NCI-H774 (cell line): ENCODE results near the gene SPPL2B.
"Not testable (repeated sequence)": the region's sequence is repeated elsewhere in the genome, so short reads cannot be mapped to it uniquely, and the experiment has no call there.

Source experiments
- DNase-seq: peaks from one replicate; lab custom pipeline; 2025; lab: John Stamatoyannopoulos, UW

Gene SPPL2B

DNA sequence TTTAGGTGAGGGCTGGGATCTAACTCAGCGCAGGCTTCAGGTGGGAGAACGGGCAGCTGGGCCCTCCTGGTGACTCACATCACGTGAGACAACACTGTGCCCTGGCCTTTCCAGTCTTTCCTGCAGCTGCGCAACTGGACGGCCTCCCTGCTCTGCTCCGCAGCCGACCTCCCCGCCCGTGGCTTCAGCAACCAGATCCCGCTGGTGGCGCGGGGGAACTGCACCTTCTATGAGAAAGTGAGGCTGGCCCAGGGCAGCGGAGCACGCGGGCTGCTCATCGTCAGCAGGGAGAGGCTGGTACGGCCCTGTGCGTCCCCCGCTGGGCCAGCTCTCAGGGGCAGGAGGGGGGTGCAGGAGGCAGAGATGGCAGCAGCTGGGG lies 8.8 kb downstream of the SPPL2B start:
- no peak for DNase-seq

DNA sequence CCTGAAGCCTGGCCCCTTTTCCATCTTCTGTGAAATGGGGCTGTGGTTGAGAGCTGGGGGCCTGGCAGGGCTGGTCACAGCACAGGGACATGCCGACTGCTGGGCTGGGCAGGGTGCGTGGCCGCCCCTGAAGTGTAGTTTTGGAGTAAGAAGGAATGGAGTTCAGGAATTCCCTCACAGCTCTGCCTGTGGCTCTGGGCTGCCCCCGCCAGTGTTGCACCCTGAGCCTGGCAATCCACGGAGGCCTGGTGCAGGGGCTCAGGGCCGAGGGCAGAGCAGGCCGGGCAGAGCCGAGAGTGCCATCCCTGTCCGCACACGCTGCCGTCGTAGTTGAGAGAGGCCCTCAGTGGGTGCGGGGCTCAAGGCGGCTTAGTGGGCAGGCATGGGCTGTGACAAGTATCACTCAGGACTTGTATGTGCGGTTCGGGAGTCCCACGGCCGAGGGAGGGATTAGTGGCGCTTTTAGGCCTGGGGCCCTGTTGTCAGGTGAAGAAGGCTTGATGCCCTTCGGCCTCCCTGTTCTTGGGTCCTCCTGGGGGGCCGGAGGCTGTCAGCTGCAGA lies 9.7 kb downstream of the SPPL2B start:
- no peak for DNase-seq

DNA sequence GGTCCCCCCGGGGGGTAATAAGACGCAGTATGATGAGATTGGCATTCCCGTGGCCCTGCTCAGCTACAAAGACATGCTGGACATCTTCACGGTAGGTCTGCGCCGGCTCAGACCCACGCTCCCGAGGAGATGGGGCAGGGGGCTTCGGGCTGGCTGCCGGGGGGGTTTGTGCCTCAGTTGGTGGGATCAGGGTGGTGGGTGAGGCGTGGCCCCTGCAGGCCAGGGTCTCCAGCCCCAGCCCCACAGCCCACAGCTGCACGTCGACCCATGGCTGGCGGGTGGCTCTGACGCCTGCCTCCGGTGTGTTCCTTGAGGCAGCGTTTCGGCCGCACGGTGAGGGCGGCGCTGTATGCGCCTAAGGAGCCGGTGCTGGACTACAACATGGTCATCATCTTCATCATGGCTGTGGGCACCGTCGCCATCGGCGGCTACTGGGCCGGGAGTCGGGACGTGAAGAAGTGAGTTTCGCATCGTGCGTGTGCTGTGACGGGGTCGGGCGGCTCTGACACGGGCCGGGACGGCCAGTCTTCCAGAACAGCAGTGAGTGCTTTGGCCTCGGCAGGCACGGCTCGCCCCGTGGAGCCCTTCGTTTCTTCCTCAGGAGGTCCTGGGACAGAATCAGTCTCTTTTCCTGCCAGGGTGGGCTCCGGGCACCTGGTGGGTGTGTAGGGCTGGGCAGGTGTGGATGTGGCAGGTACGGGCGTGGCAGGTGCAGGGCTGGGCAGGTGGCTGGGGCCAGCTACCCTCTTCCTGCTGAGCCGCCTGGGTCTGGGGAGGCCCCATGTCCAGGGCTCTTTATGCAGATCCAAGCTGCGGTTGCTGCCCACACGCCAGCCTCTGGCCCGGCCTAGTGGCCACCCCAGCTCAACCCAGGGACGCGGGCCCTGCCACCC lies 10.5 kb downstream of the SPPL2B start:
- no peak for DNase-seq

DNA sequence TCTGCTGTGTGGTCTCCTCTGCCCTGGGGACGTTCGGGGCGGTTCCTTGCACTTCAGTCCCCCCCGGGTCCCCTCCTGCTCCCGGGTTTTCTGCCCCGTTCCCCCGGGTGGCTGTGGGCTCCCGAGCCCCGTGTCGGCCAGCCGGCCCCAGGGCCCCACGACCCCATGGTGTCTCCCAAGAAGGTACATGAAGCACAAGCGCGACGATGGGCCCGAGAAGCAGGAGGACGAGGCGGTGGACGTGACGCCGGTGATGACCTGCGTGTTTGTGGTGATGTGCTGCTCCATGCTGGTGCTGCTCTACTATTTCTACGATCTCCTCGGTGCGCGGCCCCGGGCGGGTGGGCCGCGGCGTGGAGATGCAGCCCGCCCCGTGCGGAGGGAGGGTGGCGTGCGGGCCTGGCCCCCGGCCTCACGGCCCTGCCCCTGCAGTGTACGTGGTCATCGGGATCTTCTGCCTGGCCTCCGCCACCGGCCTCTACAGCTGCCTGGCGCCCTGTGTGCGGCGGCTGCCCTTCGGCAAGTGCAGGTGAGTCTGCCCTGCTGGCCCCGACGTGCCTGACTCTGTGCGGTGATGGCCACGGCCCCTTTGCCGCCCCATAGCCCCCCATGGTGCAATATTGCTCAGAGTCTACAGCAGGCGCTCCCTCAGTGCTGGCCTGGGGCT lies 11.3 kb downstream of the SPPL2B start:
- no peak for DNase-seq

DNA sequence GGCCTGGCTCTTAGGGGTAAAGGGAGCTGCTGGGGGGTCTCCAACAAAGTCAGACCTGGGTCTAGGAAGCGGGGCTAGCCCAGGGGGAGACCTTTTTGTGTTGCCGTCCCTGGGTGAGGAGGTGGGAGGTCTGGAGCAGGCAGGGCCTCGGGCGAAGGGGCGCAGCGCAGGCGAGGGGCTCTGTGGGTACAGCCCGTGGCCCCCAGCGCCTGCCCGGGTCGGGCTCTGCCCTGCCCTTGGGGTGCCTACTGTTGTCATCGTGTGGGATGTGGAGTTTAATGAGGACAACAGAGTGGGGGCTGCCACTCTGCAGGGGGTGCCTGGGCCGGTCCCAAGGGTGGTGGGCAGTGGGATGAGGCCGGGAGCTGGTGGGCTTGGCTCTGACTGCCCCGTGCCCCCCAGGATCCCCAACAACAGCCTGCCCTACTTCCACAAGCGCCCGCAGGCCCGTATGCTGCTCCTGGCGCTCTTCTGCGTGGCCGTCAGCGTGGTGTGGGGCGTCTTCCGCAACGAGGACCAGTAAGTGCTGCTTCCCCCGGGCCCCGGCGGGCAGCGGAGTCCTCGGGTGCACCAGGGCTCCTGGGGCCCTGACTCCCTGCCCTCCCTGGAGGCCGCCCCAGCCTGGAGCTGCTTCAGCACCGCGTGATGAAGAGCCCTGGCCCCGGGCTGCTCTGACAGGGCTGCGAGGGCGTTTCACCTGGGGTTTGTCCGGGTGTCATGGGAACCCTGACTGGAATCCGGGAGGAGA lies 12.2 kb downstream of the SPPL2B start:
- no peak for DNase-seq

DNA sequence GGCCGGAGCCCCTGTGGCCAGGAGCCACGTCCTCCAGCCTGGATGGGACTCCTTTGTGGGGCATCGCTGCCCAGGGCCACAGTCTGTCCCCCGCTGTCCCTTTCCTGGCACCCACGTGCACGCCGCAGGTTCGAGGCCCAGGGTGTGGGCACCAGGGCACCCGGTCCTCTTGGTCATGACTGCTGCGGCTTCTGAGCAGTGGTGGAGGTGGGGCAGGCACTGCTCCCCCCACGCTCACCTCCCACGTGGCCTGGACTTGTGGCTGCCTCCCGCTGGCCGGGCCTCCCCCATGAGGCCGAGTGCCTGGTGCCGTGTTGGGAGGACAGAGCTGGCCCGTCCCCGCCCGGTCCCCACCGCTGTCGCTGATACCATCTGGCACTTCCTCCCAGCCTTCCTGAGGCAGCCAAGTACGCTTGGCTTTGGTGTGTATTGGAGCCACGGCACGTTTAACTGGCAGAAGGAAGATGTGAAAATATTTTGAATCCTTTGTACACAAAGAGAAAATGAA lies 12.8 kb downstream of the SPPL2B start:
- no peak for DNase-seq

DNA sequence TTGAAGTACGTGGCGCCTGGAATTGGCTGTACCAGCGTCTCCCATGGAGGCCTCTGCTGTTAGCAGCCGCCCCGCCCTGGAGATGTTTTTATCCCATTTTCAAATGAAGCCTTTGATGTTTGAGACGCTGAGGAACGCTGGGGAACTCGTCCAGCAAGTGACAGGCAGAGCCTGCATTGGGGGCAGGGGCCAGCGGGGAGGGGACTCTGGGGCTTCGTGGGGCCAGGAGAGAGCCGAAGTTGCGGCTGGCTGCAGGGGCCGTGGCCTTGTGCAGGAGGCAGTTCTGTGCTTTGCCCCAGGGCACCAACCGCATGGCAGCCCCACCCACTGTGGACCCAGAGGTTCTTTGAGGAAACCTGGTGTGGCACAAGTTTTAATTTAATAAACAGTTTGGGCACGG lies 13.5 kb downstream of the SPPL2B start:
- no peak for DNase-seq

DNA sequence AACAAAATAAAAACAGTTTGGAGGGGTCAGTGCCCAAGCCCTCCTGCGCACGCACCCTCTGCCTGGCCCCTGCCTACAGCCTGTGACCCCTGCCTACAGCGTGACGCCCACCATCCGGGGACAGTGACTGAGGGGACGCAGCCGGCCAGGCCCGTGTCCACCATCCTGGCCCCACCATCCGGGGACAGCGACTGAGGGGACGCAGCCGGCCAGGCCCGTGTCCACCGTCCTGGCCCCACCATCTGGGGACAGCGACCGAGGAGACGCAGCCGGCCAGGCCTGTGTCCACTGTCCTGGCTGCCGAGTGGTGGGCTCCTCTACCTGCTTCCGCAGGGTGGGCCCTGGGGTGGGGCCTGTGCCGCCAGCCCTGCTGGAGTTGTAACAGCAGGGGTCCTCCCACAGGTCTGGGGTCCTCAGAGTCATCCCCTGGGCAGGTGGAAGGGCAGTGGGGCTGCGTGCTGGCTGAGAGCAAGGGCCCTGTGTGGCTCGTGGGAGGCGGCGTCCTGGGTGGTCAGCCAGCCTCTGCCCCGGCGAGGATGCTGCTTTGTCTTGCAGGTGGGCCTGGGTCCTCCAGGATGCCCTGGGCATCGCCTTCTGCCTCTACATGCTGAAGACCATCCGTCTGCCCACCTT lies 14.3 kb downstream of the SPPL2B start:
- no peak for DNase-seq

DNA sequence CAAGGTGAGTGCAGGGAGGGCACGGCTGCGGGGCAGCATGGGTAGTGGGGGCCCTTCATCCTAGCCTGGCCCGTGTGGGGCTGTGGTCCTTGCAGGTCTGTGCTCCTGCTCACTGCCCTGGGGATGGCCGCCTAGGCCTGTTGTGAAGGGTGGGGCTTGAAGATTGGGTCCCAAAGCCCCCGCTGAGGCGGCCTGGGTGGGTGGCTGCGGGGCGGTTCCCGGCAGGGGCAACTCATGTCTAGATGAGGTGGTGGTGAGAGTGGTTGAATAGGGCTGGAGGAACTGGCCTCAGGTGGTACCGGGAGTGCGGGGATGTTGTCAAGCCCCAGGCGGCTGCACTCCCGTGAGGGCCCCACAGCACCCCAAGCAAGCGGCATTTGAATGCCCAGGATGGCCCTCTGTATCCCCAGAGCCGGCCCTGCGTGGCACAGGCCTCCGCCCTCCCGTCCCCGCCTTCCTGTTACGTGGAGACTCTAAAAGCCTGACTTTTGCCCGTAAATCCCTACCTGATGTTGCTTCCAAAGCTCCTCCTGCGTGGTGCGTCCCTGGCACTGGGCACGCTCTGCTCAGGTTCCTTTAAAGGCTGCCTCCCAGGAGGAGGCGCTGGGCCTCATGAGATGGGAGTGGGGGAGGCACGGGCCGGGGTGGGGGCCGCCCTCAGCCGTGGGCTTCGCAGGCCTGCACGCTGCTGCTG lies 15.0 kb downstream of the SPPL2B start:
- DNase-seq, result no peak

DNA sequence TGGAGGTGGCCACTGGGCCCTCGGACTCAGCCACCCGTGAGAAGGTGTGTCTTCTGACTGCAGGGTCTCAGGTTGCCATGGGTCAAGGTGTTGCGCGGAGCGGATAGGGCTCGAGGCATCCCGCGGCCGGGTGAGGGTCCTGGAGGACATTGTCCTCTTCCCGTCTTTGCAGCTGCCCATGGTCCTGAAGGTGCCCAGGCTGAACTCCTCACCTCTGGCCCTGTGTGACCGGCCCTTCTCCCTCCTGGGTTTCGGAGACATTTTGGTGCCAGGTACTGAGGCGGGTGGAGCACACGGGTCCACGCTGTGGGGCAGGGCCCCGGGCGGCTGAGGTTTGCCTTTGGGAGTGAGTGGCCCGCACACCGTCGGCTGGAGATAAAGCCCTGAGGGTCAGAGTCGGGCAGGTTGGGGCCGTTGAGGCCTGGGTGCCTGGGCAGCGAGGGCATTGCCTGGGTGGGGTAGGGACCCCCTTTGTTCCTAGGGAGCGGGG lies 15.9 kb downstream of the SPPL2B start:
- no peak for DNase-seq

DNA sequence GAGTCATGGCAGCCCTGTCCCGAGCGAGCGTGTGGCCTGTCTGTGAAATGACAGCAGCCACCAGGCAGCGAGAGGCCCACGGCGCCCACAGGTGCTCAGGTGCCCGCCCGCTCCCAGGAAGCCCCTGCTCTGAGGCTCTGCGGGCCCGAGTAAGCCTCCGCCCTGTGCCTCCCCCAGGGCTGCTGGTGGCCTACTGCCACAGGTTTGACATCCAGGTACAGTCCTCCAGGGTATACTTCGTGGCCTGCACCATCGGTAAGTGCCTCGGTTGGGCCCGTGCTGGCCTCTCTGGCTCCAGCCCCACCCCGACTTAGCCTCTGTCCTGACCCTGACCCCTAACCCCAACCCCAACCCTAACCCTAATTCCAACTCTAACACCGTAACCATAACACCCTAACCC lies 16.6 kb downstream of the SPPL2B start:
- DNase-seq, result no peak

DNA sequence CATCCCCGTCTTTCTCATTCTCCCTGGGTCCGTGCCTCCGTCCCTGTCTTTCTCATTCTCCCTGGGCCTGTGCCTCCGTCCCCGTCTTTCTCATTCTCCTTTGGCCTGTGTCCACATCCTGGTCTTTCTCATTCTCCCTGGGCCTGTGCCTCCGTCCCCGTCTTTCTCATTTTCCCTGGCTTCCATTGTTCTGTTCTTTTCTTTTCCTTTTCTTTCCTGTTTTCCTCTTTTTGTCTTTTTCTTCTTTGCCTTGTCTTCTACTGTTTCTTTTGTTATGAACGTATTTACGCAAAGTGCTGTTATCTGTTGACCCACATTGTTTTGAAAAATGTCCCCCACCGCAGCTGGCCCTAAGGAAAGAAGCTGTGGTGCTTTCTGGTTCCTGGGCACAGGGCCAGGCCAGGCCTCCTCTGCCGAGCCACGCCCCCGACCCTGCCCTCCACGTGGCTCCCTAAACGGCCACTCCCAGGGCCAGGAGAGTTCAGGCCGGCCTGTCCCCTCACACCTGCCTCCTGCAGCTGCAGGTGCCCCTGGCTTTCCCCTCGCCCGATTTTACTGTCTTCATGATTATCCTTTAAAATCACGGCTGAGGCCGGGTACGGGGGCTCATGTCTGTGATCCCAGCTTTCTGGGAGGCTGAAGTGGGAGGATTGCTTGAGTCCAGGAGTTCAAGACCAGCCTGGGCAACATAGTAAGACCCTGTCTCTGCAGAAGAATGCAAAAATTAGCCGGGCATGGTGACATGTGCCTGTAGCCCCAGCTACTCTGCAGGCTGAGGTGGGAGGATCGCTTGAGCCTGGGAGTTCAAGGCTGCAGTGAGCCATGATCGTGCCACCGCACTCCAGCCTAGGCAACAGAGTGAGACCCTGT lies 17.5 kb downstream of the SPPL2B start:
- peak; percentile 82 for DNase-seq

DNA sequence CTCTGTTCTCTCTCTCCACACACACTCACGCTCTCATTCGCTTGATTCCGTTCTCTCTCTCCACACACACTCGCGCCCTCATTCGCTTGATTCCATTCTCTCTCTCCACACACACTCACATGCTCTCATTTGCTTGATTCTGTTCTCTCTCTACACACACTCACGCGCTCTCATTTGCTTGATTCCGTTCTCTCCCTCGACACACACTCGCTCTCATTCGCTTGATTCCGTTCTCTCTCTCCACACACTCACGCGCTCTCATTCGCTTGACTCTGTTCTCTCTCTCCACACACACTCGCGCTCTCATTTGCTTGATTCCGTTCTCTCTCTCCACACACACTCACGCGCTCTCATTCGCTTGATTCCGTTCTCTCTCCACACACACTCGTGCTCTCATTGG lies 21.3 kb downstream of the SPPL2B start:
- not testable (repeated sequence) for DNase-seq

DNA sequence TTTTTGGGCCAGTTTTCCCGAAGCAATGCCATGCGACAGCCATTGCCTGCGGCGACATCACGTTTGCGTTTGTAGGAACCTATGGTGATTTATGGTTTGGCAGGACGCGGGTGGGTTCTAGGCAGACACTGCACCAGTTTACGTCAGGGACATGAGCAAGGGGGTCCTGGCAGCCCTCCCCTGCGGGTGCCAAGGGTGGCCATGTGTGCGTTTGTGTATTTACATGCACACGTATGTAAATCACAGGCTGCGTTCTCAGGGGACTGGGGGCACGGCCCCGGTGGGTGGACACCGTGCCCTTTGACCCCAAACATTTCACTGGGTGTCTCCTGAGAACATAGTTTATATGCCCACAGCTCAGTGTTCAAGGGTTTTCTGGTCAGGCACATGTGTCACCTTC lies 22.2 kb downstream of the SPPL2B start:
- DNase-seq, result no peak

DNA sequence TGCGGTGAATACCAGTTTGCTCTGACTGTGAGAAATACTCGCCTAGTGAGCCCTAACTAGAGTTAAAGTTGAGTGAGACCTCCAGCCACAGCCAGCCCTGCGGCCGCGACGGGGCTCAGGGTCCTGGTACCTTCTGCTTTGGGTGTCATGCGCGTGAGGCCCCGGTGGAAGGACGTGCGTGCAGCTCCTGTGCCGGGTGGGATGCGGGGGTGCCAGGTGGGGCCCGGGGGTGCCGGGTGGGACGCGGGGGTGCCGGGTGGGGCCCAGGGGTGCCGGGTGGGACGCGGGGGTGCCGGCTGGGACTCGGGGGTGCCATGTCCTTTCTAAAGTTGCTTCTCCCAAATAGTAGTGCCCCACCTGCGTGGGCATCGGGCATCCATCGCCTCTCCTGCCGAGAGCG lies 23.1 kb downstream of the SPPL2B start:
- DNase-seq, result no peak

DNA sequence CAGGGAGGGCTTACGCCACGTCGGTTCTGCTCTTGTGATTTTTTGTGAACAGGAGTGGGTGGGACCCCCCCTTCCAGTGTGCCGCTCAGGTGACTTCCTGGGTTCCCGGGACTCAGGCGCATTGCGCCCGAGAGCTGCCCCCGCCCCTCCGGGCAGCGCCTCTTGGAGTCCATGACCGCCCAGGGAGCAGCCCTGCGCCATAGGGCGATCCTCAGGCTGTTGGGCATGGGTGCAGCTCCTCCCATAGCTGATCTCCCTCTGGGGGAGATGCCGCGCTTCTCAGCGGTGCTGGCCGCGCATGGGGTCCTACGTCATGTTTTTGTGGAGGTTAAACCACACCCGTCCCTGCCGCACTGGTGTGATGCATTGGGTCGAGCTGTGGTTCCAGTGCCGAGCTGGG lies 23.6 kb downstream of the SPPL2B start:
- no peak for DNase-seq

DNA sequence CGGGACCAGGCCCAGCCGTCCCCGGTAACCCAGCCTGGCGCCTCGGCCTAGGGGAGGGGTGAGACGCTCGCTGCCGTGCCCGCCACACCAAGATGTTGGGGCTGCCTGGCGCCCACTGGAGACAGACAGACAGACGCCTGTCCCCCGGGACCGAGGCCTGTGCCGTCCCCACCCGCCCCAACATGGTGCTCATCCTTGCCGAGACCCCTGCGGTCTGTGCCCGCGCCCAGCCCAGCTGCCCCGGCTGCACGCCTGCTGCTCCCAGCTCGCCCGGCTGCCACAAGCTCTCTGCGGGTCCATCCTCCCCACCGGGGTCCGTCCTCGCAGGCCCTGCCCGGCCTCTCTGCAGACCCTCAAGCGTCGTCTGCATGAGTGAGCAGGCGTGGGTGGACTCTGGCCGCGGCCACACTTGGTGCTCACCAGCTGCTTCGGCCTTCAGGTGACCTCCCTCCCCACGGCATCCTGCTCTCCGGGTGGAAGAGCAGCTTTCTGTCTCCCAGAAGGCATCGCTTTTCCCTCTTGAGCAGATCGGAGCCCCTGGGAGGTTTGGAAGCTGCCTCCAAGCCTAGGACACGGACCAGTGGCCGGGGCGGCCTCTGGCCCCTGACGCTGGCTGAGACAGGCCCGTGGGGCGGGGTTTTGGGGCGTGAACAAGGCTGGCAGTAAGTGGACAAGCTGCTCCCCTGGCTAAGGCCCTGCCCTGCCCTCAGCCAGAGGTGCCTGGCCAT lies 24.8 kb downstream of the SPPL2B start:
- no peak for DNase-seq

DNA sequence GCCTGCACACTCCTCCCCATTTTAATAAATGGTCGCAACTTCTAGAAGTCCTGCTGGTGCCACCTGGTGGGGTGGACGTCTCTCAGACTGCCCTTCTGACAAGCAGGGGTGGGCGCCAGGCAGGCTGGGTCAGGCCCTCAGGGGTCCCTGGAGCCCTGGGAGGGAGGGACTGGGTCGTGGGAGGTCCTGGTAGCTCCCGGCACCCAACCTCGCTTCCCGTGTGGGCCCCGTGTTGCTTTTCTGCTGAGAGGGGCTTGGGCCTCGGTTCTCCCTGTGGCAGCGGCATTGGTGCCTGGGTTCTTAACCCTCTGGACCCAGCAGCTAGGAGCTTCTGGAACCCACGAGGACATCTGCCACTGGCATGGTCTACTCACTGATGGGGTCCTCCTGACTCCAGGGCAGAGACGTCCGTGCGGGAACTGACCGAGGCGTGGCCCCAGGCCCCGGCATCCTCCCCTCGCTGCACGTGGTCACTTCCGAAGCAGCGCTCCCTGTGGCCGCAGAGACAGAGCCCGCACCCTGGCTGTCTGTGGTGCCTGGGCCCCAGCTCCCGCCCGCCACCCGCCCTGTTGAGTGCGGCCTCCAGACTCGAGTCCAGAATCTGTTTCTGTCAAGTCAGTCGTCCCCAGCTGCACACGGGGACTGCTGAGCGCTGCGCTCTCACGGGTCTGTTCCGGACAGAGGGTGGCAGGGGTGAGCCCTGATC lies 25.6 kb downstream of the SPPL2B start:
- no peak for DNase-seq

DNA sequence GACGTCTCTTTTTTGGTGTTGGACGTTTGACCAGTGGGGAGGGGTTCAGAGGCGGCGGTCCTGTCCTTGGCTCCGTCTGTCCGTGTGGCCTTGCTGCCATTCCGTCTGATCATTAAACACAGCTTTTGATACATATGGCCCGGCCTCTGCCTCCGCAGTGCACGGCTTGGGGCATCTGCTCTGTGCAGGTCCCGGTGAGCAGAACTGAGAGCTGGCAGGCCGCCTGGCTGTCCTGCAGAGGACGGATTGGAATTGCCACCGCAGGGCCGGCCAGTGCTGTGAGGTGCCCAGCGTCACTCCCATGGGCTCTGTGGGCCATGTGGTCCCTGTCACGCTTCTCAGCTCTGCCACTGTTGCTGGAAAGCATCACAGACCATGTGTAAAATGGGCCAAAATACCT lies 26.2 kb downstream of the SPPL2B start:
- DNase-seq, result no peak
